ENCODE data around the gene TBCC.
"Not testable (repeated sequence)": the region's sequence is repeated elsewhere in the genome, so short reads cannot be mapped to it uniquely, and the experiment has no call there.

Gene TBCC

GRCh38 chr6:42733867-42734481 is 11.9 kb downstream of the TBCC start:
- not testable (repeated sequence) for DNase-seq (ENCODE audit: low spot score)

GRCh38 chr6:42729731-42730130 is 16.2 kb downstream of the TBCC start:
- DNase-seq (ENCODE audit: low spot score): peak; percentile 65

- no peak for DNase-seq (ENCODE audit: low spot score)
These were observed 18.3 kb downstream of the TBCC start for GRCh38 chr6:42727627-42728026.

- no peak for DNase-seq (ENCODE audit: low spot score)
These were observed 18.8 kb downstream of the TBCC start for GRCh38 chr6:42727087-42727611.

GRCh38 chr6:42726485-42727086 is 19.3 kb downstream of the TBCC start:
- peak; percentile 92 for DNase-seq (ENCODE audit: low spot score)

GRCh38 chr6:42726026-42726425 is 19.9 kb downstream of the TBCC start:
- DNase-seq (ENCODE audit: low spot score): no peak

- no peak for DNase-seq (ENCODE audit: low spot score)
These were observed 21.1 kb downstream of the TBCC start for GRCh38 chr6:42724825-42725224.

- DNase-seq (ENCODE audit: low spot score): no peak
These were observed 23.4 kb downstream of the TBCC start, which contains the start of gene PRPH2 for GRCh38 chr6:42722497-42722896. PRPH2 (minus strand) TSS chr6:42722597; CDS start chr6:42722334, 263 bp downstream.

GRCh38 chr6:42720739-42721138 is 25.2 kb downstream of the TBCC start:
- peak; percentile 33 for DNase-seq (ENCODE audit: low spot score)

GRCh38 chr6:42715871-42716270 is 30.0 kb downstream of the TBCC start:
- no peak for DNase-seq (ENCODE audit: low spot score)

- no peak for DNase-seq (ENCODE audit: low spot score)
These were observed 31.7 kb downstream of the TBCC start for GRCh38 chr6:42714098-42714761.

GRCh38 chr6:42711930-42712329 is 34.0 kb downstream of the TBCC start:
- DNase-seq (ENCODE audit: low spot score): no peak

- DNase-seq (ENCODE audit: low spot score): no peak
These were observed 35.6 kb downstream of the TBCC start for GRCh38 chr6:42710316-42710715.

- DNase-seq (ENCODE audit: low spot score): no peak
These were observed 36.0 kb downstream of the TBCC start for GRCh38 chr6:42709871-42710270.

- no peak for DNase-seq (ENCODE audit: low spot score)
These were observed 37.8 kb downstream of the TBCC start for GRCh38 chr6:42708096-42708495.

GRCh38 chr6:42707595-42707994 is 38.3 kb downstream of the TBCC start:
- DNase-seq (ENCODE audit: low spot score): no peak

- no peak for DNase-seq (ENCODE audit: low spot score)
These were observed 40.9 kb downstream of the TBCC start for GRCh38 chr6:42704937-42705374.

- DNase-seq (ENCODE audit: low spot score): no peak
These were observed 41.5 kb downstream of the TBCC start for GRCh38 chr6:42704251-42704936.

- DNase-seq (ENCODE audit: low spot score): not testable (repeated sequence)
These were observed 43.1 kb downstream of the TBCC start for GRCh38 chr6:42702786-42703185.

GRCh38 chr6:42702200-42702599 is 43.7 kb downstream of the TBCC start:
- peak; percentile 58 for DNase-seq (ENCODE audit: low spot score)

GRCh38 chr6:42698217-42698616 is 47.7 kb downstream of the TBCC start:
- DNase-seq (ENCODE audit: low spot score): no peak

GRCh38 chr6:42697268-42697655 is 48.6 kb downstream of the TBCC start:
- no peak for DNase-seq (ENCODE audit: low spot score)
